DMS 273 treated with DMSO at 0.1 percent for 48 hours (cell line): ENCODE measurements around the gene AIMP1.
"Not testable (repeated sequence)": the region's sequence is repeated elsewhere in the genome, so short reads cannot be mapped to it uniquely, and the experiment has no call there.

ENCODE experiments used
- DNase-seq: peaks from one replicate; lab custom pipeline; 2025; lab: John Stamatoyannopoulos, UW

AIMP1 gene

DNA sequence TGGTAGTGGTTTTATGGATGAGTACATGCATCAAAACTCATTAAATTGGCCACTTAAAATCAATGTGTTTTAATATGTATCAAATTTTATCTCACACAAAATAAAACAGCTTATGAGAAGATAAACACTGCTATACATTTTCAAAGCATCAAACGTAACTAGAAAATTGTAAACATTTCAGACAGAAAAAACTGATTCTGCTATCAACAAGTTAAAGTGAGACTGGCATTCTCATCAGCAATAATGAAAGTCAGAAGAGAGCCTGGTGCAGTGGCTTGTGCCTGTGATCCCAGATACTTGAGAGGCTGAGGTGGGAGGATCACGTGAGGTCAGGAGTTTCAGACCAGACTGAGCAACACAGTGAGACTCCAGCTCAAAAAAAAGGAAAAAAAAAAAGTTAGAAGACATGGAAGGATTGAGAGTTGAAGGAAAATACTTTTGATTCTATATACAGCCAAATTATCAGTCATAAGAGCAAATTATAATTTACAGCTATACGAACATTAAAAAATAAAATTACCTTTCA, 3.3 kb upstream of the AIMP1 start:
- DNase-seq, result no peak

DNA sequence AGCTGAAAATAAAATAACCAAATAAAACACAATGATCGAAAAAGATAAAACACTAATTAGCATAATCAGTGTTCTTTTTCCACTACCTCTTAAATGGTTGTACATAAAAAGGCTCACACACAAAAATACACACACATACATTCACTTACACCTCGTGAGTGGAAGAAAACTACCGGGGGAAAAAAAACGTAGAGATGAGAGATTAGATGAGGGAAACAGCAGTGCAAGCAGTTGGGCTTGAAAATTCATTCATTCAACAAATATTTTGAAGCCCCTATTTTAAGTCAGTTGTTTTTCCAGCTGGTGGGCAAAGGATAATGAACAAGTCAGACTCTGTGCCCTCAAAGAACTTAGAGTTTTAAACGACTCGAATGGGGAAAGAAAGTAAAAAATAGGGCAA, 1.4 kb upstream of the AIMP1 start:
- no peak for DNase-seq

DNA sequence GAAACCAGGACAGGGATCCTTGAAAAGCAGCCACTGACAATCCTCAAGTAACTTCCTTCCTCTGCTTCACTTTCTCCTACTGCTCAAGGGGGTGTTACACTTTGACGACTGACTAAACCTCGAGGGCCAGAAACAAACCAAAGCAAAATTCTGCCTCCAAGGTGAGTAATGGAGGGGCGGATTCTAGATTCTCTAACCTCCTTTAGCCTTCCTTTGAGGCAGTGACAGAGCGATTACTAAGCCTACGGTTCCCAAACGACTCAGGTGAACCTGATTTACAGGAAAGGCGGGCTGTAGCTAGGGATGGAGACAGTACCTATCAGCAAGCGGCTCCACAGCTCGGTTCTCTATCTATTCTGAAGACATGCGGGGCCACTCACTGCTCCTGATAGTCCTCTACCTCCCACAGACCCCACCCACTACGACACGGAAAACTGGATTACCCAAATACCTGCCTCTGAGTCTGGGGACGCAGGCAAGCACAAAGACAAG, 828 bp upstream of the AIMP1 start:
- DNase-seq, result no peak

GRCh38 chr4:106316773-106317409, 541 bp downstream of the AIMP1 start:
- no peak for DNase-seq

- no peak for DNase-seq
Observed at GRCh38 chr4:106317815-106318214, 1.5 kb downstream of the AIMP1 start.

- no peak for DNase-seq
Observed at GRCh38 chr4:106318511-106318910, 2.2 kb downstream of the AIMP1 start.

DNA sequence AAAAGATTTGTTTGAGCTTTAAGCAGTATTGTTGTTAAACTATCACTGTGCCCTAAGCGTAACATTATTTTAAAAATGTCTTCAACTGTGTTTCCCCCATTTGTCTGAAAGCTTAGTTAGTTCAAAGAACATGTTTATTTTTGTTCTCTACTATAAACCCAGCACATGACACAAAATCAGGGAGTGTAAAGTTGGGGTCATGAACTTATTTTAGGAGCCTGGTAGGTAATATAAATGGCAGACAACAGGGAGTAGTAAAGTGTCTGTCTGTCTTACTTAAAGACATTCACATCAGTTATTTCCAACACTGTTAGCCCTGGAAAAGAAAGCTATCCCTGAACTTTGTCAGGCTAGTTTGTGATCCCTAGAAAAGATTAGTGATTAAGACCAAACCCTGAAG, 3.9 kb downstream of the AIMP1 start:
- DNase-seq, result no peak

DNA sequence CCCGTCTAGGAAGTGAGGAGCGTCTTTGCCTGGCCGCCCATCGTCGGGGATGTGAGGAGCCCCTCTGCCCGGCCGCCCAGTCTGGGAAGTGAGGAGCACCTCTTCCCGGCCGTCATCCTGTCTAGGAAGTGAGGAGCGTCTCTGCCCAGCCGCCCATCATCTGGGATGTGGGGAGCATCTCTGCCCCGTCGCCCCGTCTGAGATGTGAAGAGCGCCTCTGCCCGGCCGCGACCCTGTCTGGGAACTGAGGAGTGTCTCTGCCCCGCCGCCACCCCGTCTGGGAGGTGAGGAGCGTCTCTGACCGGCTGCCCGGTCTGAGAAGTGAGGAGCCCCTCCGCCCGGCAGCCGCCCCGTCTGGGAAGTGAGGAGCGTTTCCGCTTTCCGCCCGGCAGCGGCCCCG, 4.8 kb downstream of the AIMP1 start:
- DNase-seq, result not testable (repeated sequence)

DNA sequence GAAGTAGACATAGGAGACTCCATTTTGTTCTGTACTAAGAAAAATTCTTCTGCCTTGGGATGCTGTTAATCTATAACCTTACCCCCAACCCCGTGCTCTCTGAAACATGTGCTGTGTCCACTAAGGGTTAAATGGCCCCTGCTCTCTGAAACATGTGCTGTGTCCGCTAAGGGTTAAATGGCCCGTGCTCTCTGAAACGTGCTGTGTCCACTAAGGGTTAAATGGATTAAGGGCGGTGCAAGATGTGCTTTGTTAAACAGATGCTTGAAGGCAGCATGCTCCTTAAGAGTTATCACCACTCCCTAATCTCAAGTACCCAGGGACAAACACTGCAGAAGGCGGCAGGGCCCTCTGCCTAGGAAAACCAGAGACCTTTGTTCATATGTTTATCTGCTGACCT, 5.5 kb downstream of the AIMP1 start:
- not testable (repeated sequence) for DNase-seq

DNA sequence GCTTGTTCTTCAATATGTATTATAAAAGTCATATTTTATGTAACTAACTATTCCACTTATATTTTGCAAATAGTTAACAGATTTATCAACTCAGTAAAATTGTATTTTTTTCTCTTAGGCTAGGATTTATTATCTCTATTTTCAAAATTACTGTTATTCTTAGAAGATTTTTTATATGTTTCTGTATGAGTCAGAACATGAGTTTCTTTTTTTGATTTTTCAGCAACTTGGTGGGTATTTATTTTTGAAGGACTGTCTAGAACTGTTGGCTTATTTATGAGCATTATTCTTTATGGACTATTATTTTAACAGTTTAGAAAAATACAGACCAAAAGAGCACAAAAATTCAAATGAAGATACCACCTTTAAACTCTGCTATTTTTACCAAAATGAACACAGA, 6.8 kb downstream of the AIMP1 start:
- DNase-seq, result no peak

DNA sequence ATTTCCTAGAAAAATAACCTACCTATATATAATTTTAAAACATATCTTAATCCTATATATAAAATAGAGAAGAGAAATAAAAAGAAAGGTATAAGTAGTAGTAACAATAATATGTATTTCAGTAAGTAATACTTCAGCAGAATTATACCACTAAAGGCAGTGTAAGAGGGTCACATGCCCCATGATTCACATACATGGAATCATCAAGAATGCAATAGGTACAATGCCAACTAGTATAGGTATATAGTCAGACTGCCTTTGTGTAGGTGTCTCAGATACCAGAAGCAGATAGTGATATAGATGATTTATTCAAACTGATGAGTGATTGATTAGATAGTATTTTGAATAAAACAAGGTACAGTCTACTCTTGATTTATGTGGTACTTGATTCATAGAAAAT, 9.4 kb downstream of the AIMP1 start:
- no peak for DNase-seq

GRCh38 chr4:106329041-106329618, 12.8 kb downstream of the AIMP1 start:
- DNase-seq, result peak; percentile 0

DNA sequence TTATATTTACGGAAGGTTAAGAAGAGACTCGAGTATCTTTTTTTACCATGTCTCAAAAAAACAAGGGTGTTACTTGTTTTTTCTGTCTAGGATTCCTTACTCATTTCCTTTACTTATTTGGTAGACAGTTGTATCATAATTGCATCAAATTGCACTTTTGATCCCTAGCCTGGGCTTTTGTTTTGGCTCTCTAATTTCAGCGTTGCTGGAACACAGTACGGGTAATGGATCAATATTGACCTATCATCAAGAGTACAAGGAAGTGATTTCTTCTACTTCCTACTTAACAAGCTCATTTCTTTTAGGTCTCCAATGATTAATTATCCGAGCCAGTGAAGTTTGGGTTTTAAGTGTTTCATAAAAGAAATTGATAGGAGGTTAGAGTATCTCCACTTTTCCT, 16.8 kb downstream of the AIMP1 start:
- DNase-seq, result no peak

- no peak for DNase-seq
Observed at GRCh38 chr4:106334741-106335470, 18.6 kb downstream of the AIMP1 start.

DNA sequence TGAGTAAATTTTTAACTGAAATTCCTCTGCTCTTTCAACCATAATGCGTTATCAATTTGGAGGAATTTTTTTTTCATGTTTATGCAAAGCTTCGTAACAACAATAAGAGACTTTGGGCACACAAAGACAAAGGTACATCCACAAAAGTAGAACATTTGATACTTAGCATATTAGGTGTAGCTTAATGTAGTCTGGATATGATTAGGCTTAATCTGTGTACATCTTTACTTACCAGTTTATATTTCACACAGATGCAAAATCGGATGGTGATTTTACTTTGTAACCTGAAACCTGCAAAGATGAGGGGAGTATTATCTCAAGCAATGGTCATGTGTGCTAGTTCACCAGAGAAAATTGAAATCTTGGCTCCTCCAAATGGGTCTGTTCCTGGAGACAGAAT, 20.3 kb downstream of the AIMP1 start:
- DNase-seq, result no peak

- no peak for DNase-seq
Observed at GRCh38 chr4:106337916-106338315, 21.6 kb downstream of the AIMP1 start.

DNA sequence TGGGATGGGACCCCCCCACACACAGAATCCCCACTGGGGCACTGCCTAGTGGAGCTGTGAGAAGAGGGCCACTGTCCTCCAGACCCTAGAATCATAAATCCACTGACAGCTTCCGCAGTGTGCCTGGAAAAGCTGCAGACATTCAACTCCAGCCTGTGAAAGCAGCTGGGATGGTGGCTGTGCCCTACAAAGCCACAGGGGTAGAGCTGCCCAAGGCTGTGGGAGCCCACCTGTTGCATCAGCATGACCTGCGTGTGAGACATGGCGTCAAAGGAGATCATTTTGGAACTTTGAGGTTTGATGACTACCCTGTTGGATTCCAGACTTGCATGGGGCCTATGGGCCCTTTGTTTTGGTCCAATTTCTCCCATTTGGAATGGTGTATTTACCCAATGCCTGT, 22.3 kb downstream of the AIMP1 start:
- no peak for DNase-seq

- DNase-seq, result no peak
Observed at GRCh38 chr4:106339431-106339830, 23.1 kb downstream of the AIMP1 start.

GRCh38 chr4:106340774-106341173, 24.4 kb downstream of the AIMP1 start:
- no peak for DNase-seq

DNA sequence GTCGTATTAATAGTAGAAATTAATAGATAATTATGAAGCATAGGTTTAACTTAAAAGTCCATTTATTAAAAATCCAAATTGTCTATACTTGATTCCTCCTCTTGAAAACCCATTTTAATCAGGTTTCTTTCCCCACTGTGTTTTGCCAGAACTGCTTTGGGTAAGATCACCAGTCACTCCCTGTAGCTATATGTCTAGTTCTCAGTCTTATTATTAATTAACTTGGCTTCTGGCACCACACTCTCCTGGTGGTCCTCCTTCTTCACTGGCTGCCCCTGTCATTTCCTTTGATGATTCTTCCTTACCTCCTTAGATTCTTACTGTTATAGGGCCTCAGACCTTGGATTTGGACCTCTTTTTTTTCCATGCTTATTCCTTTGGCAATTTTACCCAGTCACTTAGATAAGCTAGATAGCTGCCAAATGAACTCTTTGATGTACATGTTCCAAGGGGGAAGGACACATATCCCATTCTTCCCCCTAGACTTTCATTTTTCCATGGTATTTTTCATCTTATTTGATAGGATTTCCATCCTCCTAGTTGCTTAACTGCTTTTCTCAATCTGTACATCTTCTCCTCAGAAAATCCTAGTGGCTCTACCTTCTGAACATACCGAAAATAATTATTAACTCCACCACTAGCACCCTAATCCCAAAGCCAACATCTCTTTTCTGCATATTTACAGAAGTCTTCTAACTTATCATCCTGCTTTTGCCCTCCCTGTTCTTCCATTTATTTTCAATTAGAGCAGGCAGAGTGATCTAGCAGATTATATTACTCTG, 27.7 kb downstream of the AIMP1 start:
- no peak for DNase-seq

DNA sequence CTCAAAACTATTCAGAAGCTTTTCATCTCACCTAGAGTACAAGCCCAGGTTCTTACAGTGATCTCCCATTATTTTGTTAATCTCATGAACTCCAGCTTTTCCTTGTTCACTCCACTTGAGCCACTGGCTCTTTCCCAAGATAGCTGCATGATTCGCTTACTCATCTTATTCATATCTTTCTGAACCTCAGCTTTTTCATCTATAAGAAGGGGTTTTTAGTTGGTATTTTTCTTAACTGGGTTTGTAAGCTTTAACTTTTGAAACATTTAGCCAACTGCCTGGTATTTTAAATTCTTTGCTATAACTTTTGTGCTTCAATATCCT, 28.3 kb downstream of the AIMP1 start:
- no peak for DNase-seq

- DNase-seq, result no peak
Observed at GRCh38 chr4:106347167-106347566, 30.8 kb downstream of the AIMP1 start.

GRCh38 chr4:106351016-106351415, 34.7 kb downstream of the AIMP1 start:
- DNase-seq, result no peak
